ENCODE data around the gene CBFA2T2.

The CBFA2T2 gene

DNA sequence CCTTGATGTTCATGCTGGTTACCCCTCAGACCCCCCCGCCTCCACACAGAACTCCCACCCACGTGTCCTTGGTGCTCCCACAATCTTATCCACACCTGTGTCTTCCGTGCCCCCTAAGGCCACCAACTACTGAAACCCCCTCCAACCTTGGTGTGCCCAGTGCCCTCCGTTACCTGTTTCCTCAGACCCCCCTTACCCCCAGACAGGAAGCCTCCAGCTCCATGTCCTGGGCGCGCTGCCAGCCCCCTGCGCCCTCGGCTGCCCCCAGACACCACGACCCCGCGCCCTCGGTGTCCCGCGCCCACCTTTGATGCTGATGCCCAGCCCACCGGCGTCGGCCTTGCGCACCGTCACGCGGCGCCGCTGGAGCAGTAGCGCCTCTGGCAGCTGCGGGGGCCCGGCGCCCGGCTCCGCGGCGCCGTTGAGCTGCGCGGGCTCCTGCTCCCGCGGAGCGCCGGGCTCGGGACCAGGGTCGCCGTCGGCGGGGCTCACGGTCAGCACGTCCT, 46.8 kb upstream of the CBFA2T2 start:
- peak overlapping the region; percentile 32 for H3K27ac ChIP-seq
- no peak overlapping the region for H3K9ac ChIP-seq
- H2AFZ ChIP-seq = peak overlapping the region; percentile 74
- TF ChIP-seq, protein P1, sequence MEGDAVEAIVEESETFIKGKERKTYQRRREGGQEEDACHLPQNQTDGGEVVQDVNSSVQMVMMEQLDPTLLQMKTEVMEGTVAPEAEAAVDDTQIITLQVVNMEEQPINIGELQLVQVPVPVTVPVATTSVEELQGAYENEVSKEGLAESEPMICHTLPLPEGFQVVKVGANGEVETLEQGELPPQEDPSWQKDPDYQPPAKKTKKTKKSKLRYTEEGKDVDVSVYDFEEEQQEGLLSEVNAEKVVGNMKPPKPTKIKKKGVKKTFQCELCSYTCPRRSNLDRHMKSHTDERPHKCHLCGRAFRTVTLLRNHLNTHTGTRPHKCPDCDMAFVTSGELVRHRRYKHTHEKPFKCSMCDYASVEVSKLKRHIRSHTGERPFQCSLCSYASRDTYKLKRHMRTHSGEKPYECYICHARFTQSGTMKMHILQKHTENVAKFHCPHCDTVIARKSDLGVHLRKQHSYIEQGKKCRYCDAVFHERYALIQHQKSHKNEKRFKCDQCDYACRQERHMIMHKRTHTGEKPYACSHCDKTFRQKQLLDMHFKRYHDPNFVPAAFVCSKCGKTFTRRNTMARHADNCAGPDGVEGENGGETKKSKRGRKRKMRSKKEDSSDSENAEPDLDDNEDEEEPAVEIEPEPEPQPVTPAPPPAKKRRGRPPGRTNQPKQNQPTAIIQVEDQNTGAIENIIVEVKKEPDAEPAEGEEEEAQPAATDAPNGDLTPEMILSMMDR (IDR thresholded peaks at IDR 0.05) = no peak
- H3K36me3 ChIP-seq (ENCODE audit: control insufficient read depth, insufficient read depth, low read length) = no peaks in the 10 kb centered on the region
- peak overlapping the region; percentile 63 for H3K4me3 ChIP-seq (ENCODE audit: low read depth, low read length)
- H3K9me3 ChIP-seq (ENCODE audit: control insufficient read depth, low read length) = no peaks in the 10 kb centered on the region
- H3K79me2 ChIP-seq = no peaks in the 10 kb centered on the region
- H3K4me2 ChIP-seq (ENCODE audit: low read length) = peak overlapping the region; percentile 95
- peaks cover 3% of the 10 kb centered on the region for H3K4me1 ChIP-seq
- no peaks in the 10 kb centered on the region for H3K27me3 ChIP-seq (ENCODE audit: control insufficient read depth, insufficient read depth, low read length)

DNA sequence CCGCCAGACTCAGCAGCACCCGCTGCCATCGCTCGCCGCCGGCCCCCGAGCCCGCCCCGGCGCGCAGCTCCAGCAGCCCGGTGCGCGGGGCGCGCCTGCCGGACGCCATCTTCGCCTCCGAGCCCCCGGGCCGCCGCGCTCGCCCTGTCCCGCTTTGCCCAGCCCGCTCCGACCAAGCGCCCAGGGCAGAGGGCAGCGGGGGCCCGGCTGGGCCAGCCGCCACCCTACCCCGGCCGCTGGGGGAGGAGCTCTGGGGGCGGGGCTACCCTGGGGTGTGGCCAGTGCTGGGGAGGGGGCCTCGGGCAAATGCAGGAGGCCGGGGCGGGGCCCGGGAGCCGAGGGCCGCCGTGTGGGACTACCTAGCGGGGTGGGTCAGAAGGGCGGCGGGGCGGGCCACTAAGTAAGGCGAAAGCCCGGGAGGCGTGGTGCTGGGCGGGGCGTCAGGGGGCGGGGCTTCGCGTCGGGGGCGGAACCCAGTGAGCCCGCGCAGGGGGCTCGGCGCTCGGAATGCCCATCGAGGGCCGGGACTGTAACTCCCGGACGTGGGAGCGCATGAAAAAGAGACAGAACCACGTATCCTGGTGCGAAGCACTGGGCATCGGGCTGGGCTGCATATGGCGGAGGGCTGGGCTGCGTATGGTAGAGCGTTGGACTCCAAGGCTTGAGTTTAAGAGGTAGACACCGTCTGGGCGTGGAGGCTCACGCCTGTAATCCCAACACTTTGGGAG, 46.2 kb upstream of the CBFA2T2 start, which contains the start of gene SNTA1:
Gene SNTA1 (minus strand): TSS at position 252 of the 728 bp plus-strand sequence. CDS start 143 bp downstream, at position 109.
- TF ChIP-seq, protein P1 (IDR thresholded peaks at IDR 0.05) = no peak
- Histone ChIP-seq H2AFZ (peak within 1 kb of the TSS; percentile 98), H3K27me3 (ENCODE audit: control insufficient read depth, insufficient read depth, low read length) (no peaks in the 10 kb centered on the region), H3K79me2 (no peaks in the 10 kb centered on the region), H3K27ac (peak within 1 kb of the TSS; percentile 39), H3K9me3 (ENCODE audit: control insufficient read depth, low read length) (no peaks in the 10 kb centered on the region), H3K4me1 (peaks cover 3% of the 10 kb centered on the region), H3K4me3 (ENCODE audit: low read depth, low read length) (peak within 1 kb of the TSS; percentile 63), H3K9ac (no peak within 1 kb of the TSS), H3K36me3 (ENCODE audit: control insufficient read depth, insufficient read depth, low read length) (no peaks in the 10 kb centered on the region), H3K4me2 (ENCODE audit: low read length) (peak within 1 kb of the TSS; percentile 95)

DNA sequence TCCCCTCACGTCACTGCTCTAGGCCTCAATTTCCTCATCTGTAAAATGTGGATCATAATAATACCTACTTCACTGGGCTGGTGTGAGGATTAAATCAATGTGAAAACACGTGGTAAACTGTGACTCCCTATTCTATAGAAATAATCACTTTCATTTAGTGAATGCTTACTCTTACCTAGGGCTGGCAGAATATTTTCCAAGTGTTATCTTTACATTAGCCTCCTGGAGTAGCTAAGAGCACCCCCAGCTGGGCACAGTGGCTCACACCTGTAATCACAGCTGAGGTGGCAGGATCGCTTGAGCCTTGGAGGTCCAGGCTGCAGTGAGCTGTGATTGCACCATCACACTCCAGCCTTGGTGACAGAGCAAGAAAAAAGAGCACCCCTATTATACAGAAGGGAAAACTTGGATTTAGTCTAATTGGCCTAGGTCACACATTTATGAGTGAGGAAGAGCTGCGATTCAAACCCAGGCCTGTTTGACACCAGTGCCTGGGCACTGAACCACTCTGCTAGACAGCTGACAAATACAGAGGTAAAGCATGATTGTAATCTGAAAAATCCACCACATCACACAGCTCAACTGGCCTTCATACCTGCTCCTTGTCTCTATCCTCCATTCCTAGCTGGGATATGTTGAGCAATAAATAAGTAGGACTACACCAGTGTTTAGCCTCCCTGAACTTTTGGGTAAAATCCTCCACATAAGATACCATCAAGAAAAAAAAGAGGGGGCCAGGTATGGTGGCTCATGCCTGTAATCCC, 44.9 kb upstream of the CBFA2T2 start:
- no peak overlapping the region for H3K27ac ChIP-seq
- TF ChIP-seq, protein P1 (IDR thresholded peaks at IDR 0.05) = peak; percentile 17
- H2AFZ ChIP-seq = peak overlapping the region; percentile 59
- no peak overlapping the region for H3K4me2 ChIP-seq (ENCODE audit: low read length)
- H3K27me3 ChIP-seq (ENCODE audit: control insufficient read depth, insufficient read depth, low read length) = no peaks in the 10 kb centered on the region
- H3K4me1 ChIP-seq = peaks cover 3% of the 10 kb centered on the region
- no peak overlapping the region for H3K9ac ChIP-seq
- peak overlapping the region; percentile 56 for H3K4me3 ChIP-seq (ENCODE audit: low read depth, low read length)
- H3K36me3 ChIP-seq (ENCODE audit: control insufficient read depth, insufficient read depth, low read length) = no peaks in the 10 kb centered on the region
- no peaks in the 10 kb centered on the region for H3K79me2 ChIP-seq
- H3K9me3 ChIP-seq (ENCODE audit: control insufficient read depth, low read length) = no peaks in the 10 kb centered on the region

DNA sequence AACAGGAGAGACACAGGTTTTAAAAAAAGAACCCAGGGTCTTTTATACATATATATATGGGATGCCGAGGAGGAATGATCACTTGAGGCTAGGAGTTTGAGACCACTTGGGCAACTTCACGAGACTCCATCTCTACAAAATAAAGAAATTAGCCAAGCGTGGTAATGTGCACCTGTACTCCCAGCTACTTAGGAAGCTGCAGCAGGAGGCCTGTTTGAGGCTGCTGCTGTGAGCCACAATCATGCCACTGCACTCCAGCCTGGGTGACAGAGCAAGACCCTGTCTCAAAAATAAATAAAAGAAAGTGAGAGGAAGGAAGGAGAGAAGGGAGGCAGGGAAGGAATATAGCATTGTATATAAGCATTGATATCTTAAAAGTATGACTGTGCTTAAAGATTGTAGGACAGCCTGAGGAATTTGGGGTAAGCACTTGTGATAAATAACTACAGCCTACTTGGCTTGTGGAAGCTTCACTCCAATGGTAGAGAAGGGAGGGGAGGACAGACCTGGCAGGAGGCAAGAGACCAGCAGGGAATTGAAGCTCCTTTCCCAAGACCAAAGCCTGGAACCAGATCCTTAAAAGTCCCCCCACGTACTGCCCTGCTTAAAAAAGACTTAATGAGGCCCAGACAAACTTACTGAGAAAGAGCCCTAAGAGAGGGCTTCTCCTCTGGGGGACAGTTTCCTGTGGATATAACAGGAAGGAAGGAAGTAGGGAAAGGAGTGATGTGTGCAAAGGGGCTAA, 43.8 kb upstream of the CBFA2T2 start:
- Histone ChIP-seq H3K79me2 (no peaks in the 10 kb centered on the region), H3K4me2 (ENCODE audit: low read length) (no peak overlapping the region), H3K9ac (no peak overlapping the region), H3K36me3 (ENCODE audit: control insufficient read depth, insufficient read depth, low read length) (no peaks in the 10 kb centered on the region), H3K27me3 (ENCODE audit: control insufficient read depth, insufficient read depth, low read length) (no peaks in the 10 kb centered on the region), H3K27ac (no peak overlapping the region), H3K4me3 (ENCODE audit: low read depth, low read length) (no peak overlapping the region), H3K4me1 (peaks cover 2% of the 10 kb centered on the region), H2AFZ (no peak overlapping the region), H3K9me3 (ENCODE audit: control insufficient read depth, low read length) (no peaks in the 10 kb centered on the region)
- TF ChIP-seq, protein P1 (IDR thresholded peaks at IDR 0.05) = no peak

Measured in parathyroid adenoma (tissue), 2 donors.